Endothelial cell of umbilical vein (primary cell): ENCODE data around the gene NR2F2. TPM values are rescaled to one million over a fixed set of nuclear protein-coding genes. Genes with fewer than 3 reads are reported as not detected.

ENCODE experiments used
- BruUV-seq: library from RNA; stranded (reverse); fragments of 400-500 nt; replicated peaks from 2 replicates; lab custom pipeline; 2021; lab: Mats Ljungman, UMichigan
- CTCF ChIA-PET: fragments of 300-600, 350-600 bp; sonication (Branson Sonifier 250); formaldehyde crosslinking; loops from one replicate; lab custom pipeline; 2021; ENCODE audit warnings: antibody characterized with exemption, inconsistent platforms; lab: Charles Lee
- POLR2A ChIA-PET: fragments of 300-600, 350-600 bp; sonication (Branson Sonifier 250); formaldehyde crosslinking; loops from one replicate; lab custom pipeline; 2021; ENCODE audit warnings: antibody characterized with exemption, inconsistent platforms; lab: Charles Lee
- DNase-seq: peaks from one replicate; pipeline ENCODE4 v3.0.0-alpha.2; 2011; ENCODE audit warnings: low read depth, low spot score
- FAIRE-seq: peaks from 2 replicates; lab custom pipeline; 2011; peaks lifted over from hg19 to GRCh38; lab: Jason Lieb, UNC
- H2AFZ ChIP-seq: 2 replicates; pipeline ENCODE4 v1.6.0; 2012; ENCODE audit warnings: low read depth, low read length, control low read depth, inconsistent platforms
- H3K27ac ChIP-seq: 2 replicates; pipeline ENCODE4 v1.5.1; 2011; ENCODE audit warnings: low read depth, mild to moderate bottlenecking, control low read depth, low read length, moderate library complexity; ENCODE audit not compliant: insufficient read depth
- H3K27me3 ChIP-seq, 2 experiments: 2 replicates each; pipeline versions ENCODE4 v1.6.0 to v1.6.1; 2011; ENCODE audit warnings: low read length in 2 of 2, mixed read lengths in 1 of 2; ENCODE audit not compliant: control insufficient read depth in 2 of 2, insufficient read depth in 2 of 2
- H3K36me3 ChIP-seq, 2 experiments: 2 replicates in 1 of 2; 3 replicates in 1 of 2; pipeline ENCODE4 v1.5.1; 2011; ENCODE audit warnings: low read length in 2 of 2, mild to moderate bottlenecking in 1 of 2, moderate library complexity in 1 of 2; ENCODE audit not compliant: control insufficient read depth in 2 of 2, insufficient read depth in 2 of 2; ENCODE audit errors: extremely low read depth in 1 of 2
- H3K4me1 ChIP-seq: 3 replicates; pipeline ENCODE4 v1.5.1; 2011; ENCODE audit warnings: mild to moderate bottlenecking, low read length; ENCODE audit not compliant: control insufficient read depth, insufficient read depth; ENCODE audit errors: extremely low read depth
- H3K4me2 ChIP-seq: 2 replicates; pipeline ENCODE4 v1.6.1; 2011; ENCODE audit warnings: low read length, control low read depth, mixed read lengths; ENCODE audit not compliant: insufficient read depth
- H3K4me3 ChIP-seq, 3 experiments: fragments of 200-600 bp in 1 of 3; sonication (generic), shearing (Covaris generic) in 1 of 3; replicated peaks in 1 of 3; 2 replicates each; pipeline ENCODE4 v1.5.1; 2011 to 2016; ENCODE audit warnings: control low read depth in 3 of 3, low read length in 3 of 3, mild to moderate bottlenecking in 2 of 3, inconsistent platforms in 1 of 3, low read depth in 1 of 3, moderate library complexity in 1 of 3; ENCODE audit not compliant: insufficient read depth in 1 of 3
- H3K79me2 ChIP-seq: 2 replicates; pipeline ENCODE4 v1.6.0; 2012; ENCODE audit warnings: low read length, inconsistent platforms; ENCODE audit not compliant: control insufficient read depth, insufficient read depth
- H3K9ac ChIP-seq: replicated peaks from 2 replicates; pipeline ENCODE3; 2011; ENCODE audit warnings: low read length, control low read depth; ENCODE audit not compliant: insufficient read depth; ENCODE audit errors: extremely low read depth
- H3K9me1 ChIP-seq: replicated peaks from 3 replicates; pipeline ENCODE4 v1.6.0; 2011; ENCODE audit warnings: mild to moderate bottlenecking, low read length; ENCODE audit not compliant: control insufficient read depth, insufficient read depth; ENCODE audit errors: extremely low read depth
- H3K9me3 ChIP-seq: replicated peaks from 2 replicates; pipeline ENCODE4 v1.5.1; 2012; ENCODE audit warnings: low read length, inconsistent platforms; ENCODE audit not compliant: control insufficient read depth, insufficient read depth
- H4K20me1 ChIP-seq: replicated peaks from 2 replicates; pipeline ENCODE3; 2011; ENCODE audit warnings: mild to moderate bottlenecking, low read length; ENCODE audit not compliant: control insufficient read depth, insufficient read depth; ENCODE audit errors: extremely low read depth
- CTCF ChIP-seq, 2 donors: IDR thresholded peaks; 1 replicate in 1 of 2; 2 replicates in 1 of 2; pipeline ENCODE4 v1.5.1; 2011; ENCODE audit warnings: low read length in 2 of 2, mild to moderate bottlenecking in 2 of 2, moderate library complexity in 2 of 2, control low read depth in 1 of 2, inconsistent platforms in 1 of 2, low read depth in 1 of 2; ENCODE audit not compliant: insufficient read depth in 1 of 2; ENCODE audit errors: extremely low read depth in 1 of 2
- EZH2 ChIP-seq: IDR thresholded peaks from 2 replicates; pipeline ENCODE4 v1.6.1; 2012; ENCODE audit warnings: borderline replicate concordance, low read depth, mild to moderate bottlenecking, moderate library complexity, low read length, inconsistent platforms; ENCODE audit not compliant: severe bottlenecking
- FOS ChIP-seq: IDR thresholded peaks from 2 replicates; pipeline ENCODE4 v1.6.1; 2011; ENCODE audit warnings: mild to moderate bottlenecking, low read length, moderate library complexity, borderline replicate concordance; ENCODE audit not compliant: insufficient read depth
- GATA2 ChIP-seq: IDR thresholded peaks from 2 replicates; pipeline ENCODE4 v1.7.0; 2011; ENCODE audit warnings: low read depth, mild to moderate bottlenecking, moderate library complexity, mixed read lengths, low read length; ENCODE audit not compliant: insufficient read length, insufficient read depth
- JUN ChIP-seq: IDR thresholded peaks from 2 replicates; pipeline ENCODE4 v1.6.1; 2011; ENCODE audit warnings: borderline replicate concordance, low read depth; ENCODE audit not compliant: insufficient read length, insufficient read depth
- MAX ChIP-seq: IDR thresholded peaks from 2 replicates; pipeline ENCODE4 v1.6.1; 2011; ENCODE audit not compliant: insufficient read depth, insufficient read length
- MYC ChIP-seq: IDR thresholded peaks from one replicate; pipeline ENCODE4 v1.6.1; 2011; ENCODE audit warnings: mild to moderate bottlenecking, low read depth, low read length
- POLR2A ChIP-seq: IDR thresholded peaks from 2 replicates; pipeline ENCODE4 v1.6.1; 2012; ENCODE audit warnings: low read depth, mild to moderate bottlenecking, control low read depth, low read length
- POLR2AphosphoS5 ChIP-seq: IDR thresholded peaks from 2 replicates; pipeline ENCODE4 v1.6.1; 2012; ENCODE audit warnings: low read depth, mild to moderate bottlenecking, control low read depth, low read length, moderate library complexity; ENCODE audit not compliant: insufficient read depth
- dilution Hi-C: fragments of 300-500 bp; cut with MboI; formaldehyde crosslinking; loops from one replicate; pipeline ENCODE4 v1.15.0; 2019; ENCODE audit warnings: low sequenced_read_pairs; ENCODE audit not compliant: extremely low pct_ligation_motif_present
- intact Hi-C: fragments of 100-400 bp; cut with micrococcal nuclease; formaldehyde crosslinking; loops from one replicate; pipeline ENCODE4 v1.10.0; 2022
- polyA plus RNA-seq, 4 experiments: library from polyadenylated mRNA; depleted of rRNA in 3 of 4; stranded (reverse) in 3 of 4; unstranded in 1 of 4; fragments of >200 nt; gene quantifications; 2 replicates each; pipeline versions ENCODE4 v1.2.1 to v1.2.3, GENCODE V29; 2011 to 2012; ENCODE audit warnings: missing spikeins in 1 of 4
- total RNA-seq: library from RNA; stranded (reverse); gene quantifications from 2 replicates; pipeline ENCODE4 v1.2.3, GENCODE V29; 2021

NR2F2 gene
- total and polyA plus RNA-seq, 2 donors (not counting 3 experiments of a cell fraction or from before 2014, with no cell fraction given): 105 to 182 TPM

- Histone ChIP-seq H4K20me1 (no peaks in the 10 kb centered on the region), H3K9ac (peak overlapping the region; percentile 83), H3K9me1 (no peaks in the 10 kb centered on the region), H2AFZ (no peak overlapping the region), H3K36me3 (peaks cover 4 to 5% of the 10 kb centered on the region in 2 experiments), H3K27ac (peak overlapping the region; percentile 87), H3K79me2 (peaks cover 93% of the 10 kb centered on the region), H3K4me1 (peaks cover 90% of the 10 kb centered on the region), H3K4me2 (peak overlapping the region; percentile 94), H3K4me3 (peak overlapping the region in 1 of 3 experiments; percentile 28), H3K27me3 (no peaks in the 10 kb centered on the region), H3K9me3 (no peaks in the 10 kb centered on the region)
- CTCF ChIA-PET: interaction anchor here (1.1 to 2.1 kb wide), 11 partner anchors 9 to 1678 kb away, joined by 3 to 13 read pairs (median 5); no protein-coding TSS in a partner anchor
- POLR2A ChIA-PET: interaction anchor here (1.2 to 1.9 kb wide), 3 partner anchors 8 to 1045 kb away, joined by 4 to 10 read pairs (median 5); partner anchors contain the start of gene NR2F2
- BruUV-seq: no TSS peak
- dilution Hi-C loops: loop anchor here (25.0 kb wide), 1 partner anchor 1037 kb away; no protein-coding TSS in a partner anchor
- DNase-seq (peak; percentile 70), FAIRE-seq (no peak)
- intact Hi-C loops: loop anchor here (5.0 kb wide), 4 partner anchors 792 to 1502 kb away; no protein-coding TSS in a partner anchor
- TF ChIP-seq MYC (no peak), POLR2AphosphoS5 (no peak), EZH2 (no peak), POLR2A (no peak), MAX (no peak), FOS (no peak), GATA2 (no peak), CTCF (IDR thresholded peaks at IDR 0.05; ENCODE audit: extremely low read depth in 1 of 2, insufficient read depth in 1 of 2, low read depth in 1 of 2, low read length in 2 of 2) (no peak), JUN (no peak)
Measured at GRCh38 chr15:96349034-96349856, 18.7 kb downstream of the NR2F2 start.
